ENCODE results near the gene CLPX. TPM values are rescaled to one million over a fixed set of nuclear protein-coding genes. Genes with fewer than 3 reads are reported as not detected.
A peak's percentile ranks its signal among the peaks of the same experiment; 100 is the strongest.
"Not testable (repeated sequence)": the region's sequence is repeated elsewhere in the genome, so short reads cannot be mapped to it uniquely, and the experiment has no call there.

Gene CLPX
- total and polyA plus RNA-seq, 8 donors: 6.3 to 31.1 (median 19.1) TPM

DNA sequence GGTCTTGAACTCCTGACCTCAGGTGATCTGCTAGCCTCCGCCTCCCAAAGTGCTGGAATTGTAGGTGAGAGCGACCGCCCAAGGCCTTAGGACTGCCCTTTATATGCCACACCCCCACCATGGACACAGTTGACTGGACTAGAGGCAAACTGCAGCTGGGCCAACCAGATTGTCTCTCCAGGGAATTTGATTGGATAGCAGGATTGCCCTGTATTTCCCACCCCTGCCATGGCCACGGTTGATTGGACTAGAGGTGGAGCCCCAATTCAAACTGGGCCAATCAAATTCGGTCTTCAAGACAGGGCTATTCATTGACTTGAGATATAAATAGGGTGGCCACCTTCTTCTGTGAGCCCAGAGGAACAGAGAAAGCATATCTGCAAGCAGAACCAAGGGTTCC lies 6.9 kb upstream of the CLPX start:
- intact Hi-C loops (cut with DNase I): no loop called here
- ATAC-seq: no peak
- no peak for DNase-seq

GRCh38 chr15:65189102-65189740 lies 4.1 kb upstream of the CLPX start:
- no peak overlapping the region for H3K27ac ChIP-seq
- TF ChIP-seq CTCF (IDR thresholded peaks at IDR 0.05): no peak
- FAIRE-seq (no peak), DNase-seq (no peak), ATAC-seq (no peak)
- no peaks in the 10 kb centered on the region for H3K9me3 ChIP-seq
- no peaks in the 10 kb centered on the region for H3K27me3 ChIP-seq
- intact Hi-C loops (cut with DNase I): no loop called here
- H3K4me3 ChIP-seq: no peak overlapping the region
- WGBS, 2 donors: 38 to 44% methylated on average over 3 of the region's 3 CpGs
- H3K36me3 ChIP-seq: no peaks in the 10 kb centered on the region
- no peaks in the 10 kb centered on the region for H3K4me1 ChIP-seq

More for the DNA sequence above, 6.9 kb upstream of the CLPX start:
- no peak for TF ChIP-seq CTCF (IDR thresholded peaks at IDR 0.05)
- no peak overlapping the region for H3K27ac ChIP-seq
- FAIRE-seq: no peak
- no peaks in the 10 kb centered on the region for H3K9me3 ChIP-seq
- H3K27me3 ChIP-seq: no peaks in the 10 kb centered on the region
- H3K36me3 ChIP-seq: no peaks in the 10 kb centered on the region
- H3K4me3 ChIP-seq: no peak overlapping the region
- H3K4me1 ChIP-seq: no peaks in the 10 kb centered on the region
- WGBS, 2 donors: 79 to 90% methylated on average over 5 of the region's 5 CpGs

GRCh38 chr15:65188472-65188871 lies 3.3 kb upstream of the CLPX start:
- WGBS, 2 donors: 78 to 83% methylated on average over 9 of the region's 9 CpGs
- DNase-seq; H3K27ac ChIP-seq; H3K36me3 ChIP-seq; ATAC-seq; H3K27me3 ChIP-seq; H3K4me3 ChIP-seq; H3K4me1 ChIP-seq; H3K9me3 ChIP-seq; intact Hi-C loops (cut with DNase I); FAIRE-seq: not testable (repeated sequence)

DNA sequence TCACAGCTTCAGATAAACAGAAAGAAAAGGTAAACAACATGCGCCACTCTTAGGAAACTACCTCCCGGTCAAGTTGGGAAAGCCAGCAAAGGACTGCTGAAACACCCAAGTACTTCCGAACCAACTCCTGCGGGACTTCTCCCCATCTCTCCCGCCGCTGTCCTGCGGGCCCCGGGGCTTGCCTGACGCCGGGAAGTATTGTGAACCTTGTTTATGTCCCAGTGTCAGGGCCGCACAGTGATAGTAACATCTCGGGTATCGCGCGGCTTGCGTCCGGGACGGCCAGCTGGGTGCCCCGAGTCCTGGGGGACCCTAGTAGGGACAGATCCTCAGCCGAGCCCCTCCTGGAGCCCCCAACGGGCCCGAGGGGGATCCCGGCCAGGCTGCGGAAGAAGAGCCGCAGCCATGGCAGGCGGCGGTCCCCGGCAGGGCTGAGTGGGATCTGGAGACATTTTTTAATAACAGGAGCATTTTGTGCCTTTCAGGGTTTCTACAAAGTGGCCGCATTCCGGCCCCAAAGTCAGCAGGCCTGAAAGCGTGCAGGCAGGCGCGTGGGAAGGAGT lies 756 bp downstream of the CLPX start:
- H3K4me3 ChIP-seq: peak overlapping the region; percentile 75 to 93 (median 86)
- 0% methylated on average over 33 of the region's 33 CpGs for WGBS, 2 donors
- FAIRE-seq (no peak), ATAC-seq (peak; percentile 42 to 53 (median 48)), DNase-seq (peak; percentile 50 to 79 (median 56))
- no peaks in the 10 kb centered on the region for H3K27me3 ChIP-seq
- H3K36me3 ChIP-seq: no peaks in the 10 kb centered on the region
- intact Hi-C loops (cut with DNase I): no loop called here
- peak overlapping the region; percentile 77 to 96 (median 90) for H3K27ac ChIP-seq
- H3K9me3 ChIP-seq: no peaks in the 10 kb centered on the region
- no peak for TF ChIP-seq CTCF (IDR thresholded peaks at IDR 0.05)
- H3K4me1 ChIP-seq: peaks cover 6 to 21% (median 11%) of the 10 kb centered on the region in 3 donors

GRCh38 chr15:65183865-65184159 lies 1.3 kb downstream of the CLPX start:
- intact Hi-C loops (cut with DNase I): no loop called here
- no peak for FAIRE-seq
- no peak for ATAC-seq
- WGBS, 2 donors: 1 to 2% methylated on average over 4 of the region's 4 CpGs
- peak overlapping the region; percentile 77 to 96 (median 90) for H3K27ac ChIP-seq
- no peaks in the 10 kb centered on the region for H3K27me3 ChIP-seq
- H3K4me1 ChIP-seq: peaks cover 6 to 27% (median 11%) of the 10 kb centered on the region in 3 donors
- TF ChIP-seq CTCF (IDR thresholded peaks at IDR 0.05): no peak
- peaks cover 0 to under 1% (median 0%) of the 10 kb centered on the region in 3 donors for H3K36me3 ChIP-seq
- no peaks in the 10 kb centered on the region for H3K9me3 ChIP-seq
- peak overlapping the region; percentile 75 to 93 (median 86) for H3K4me3 ChIP-seq
- no peak for DNase-seq

Data from pancreas (tissue), 10 donors.